Stimulated activated CD8-positive, alpha-beta memory T cell treated with anti-CD3 and anti-CD28 coated beads, Interleukin-15, amount 100 ng/mL, for 1 hour (primary cell): Measurements from ENCODE around the gene MTG1.
"Not testable (repeated sequence)": the region's sequence is repeated elsewhere in the genome, so short reads cannot be mapped to it uniquely, and the experiment has no call there.

Experiments used
- DNase-seq: peaks from one replicate; pipeline ENCODE4 v3.0.0-alpha.2; 2020; ENCODE audit warnings: low read depth

Gene MTG1

GRCh38 chr10:133400624-133401424 lies 6.9 kb downstream of the MTG1 start:
- DNase-seq, result no peak

GRCh38 chr10:133401500-133401899 lies 7.5 kb downstream of the MTG1 start:
- no peak for DNase-seq

GRCh38 chr10:133401981-133402725 lies 8.2 kb downstream of the MTG1 start:
- DNase-seq, result no peak

GRCh38 chr10:133403359-133403758 lies 9.4 kb downstream of the MTG1 start:
- no peak for DNase-seq

- DNase-seq, result no peak
Observed at GRCh38 chr10:133403784-133404183, 9.8 kb downstream of the MTG1 start.

GRCh38 chr10:133405272-133405671 lies 11.3 kb downstream of the MTG1 start:
- DNase-seq, result no peak

- no peak for DNase-seq
Observed at GRCh38 chr10:133405844-133406527, 12.0 kb downstream of the MTG1 start.

GRCh38 chr10:133411523-133412380 lies 17.8 kb downstream of the MTG1 start:
- no peak for DNase-seq

GRCh38 chr10:133412381-133412711 lies 18.4 kb downstream of the MTG1 start:
- DNase-seq, result no peak

- not testable (repeated sequence) for DNase-seq
Observed at GRCh38 chr10:133414401-133414800, 20.4 kb downstream of the MTG1 start.

GRCh38 chr10:133415752-133416151 lies 21.8 kb downstream of the MTG1 start:
- no peak for DNase-seq

GRCh38 chr10:133418289-133418993 lies 24.5 kb downstream of the MTG1 start:
- no peak for DNase-seq

- DNase-seq, result no peak
Observed at GRCh38 chr10:133419211-133419950, 25.4 kb downstream of the MTG1 start.

- DNase-seq, result no peak
Observed at GRCh38 chr10:133420028-133420427, 26.1 kb downstream of the MTG1 start.

GRCh38 chr10:133420579-133420978 lies 26.6 kb downstream of the MTG1 start:
- no peak for DNase-seq

GRCh38 chr10:133421336-133422222 lies 27.6 kb downstream of the MTG1 start:
- no peak for DNase-seq

GRCh38 chr10:133422223-133422806 lies 28.4 kb downstream of the MTG1 start:
- no peak for DNase-seq

GRCh38 chr10:133422807-133423771 lies 29.1 kb downstream of the MTG1 start:
- DNase-seq, result no peak
